ENCODE data around the gene ADRA2C. TPM values are rescaled to one million over a fixed set of nuclear protein-coding genes. Genes with fewer than 3 reads are reported as not detected.
A peak's percentile ranks its signal among the peaks of the same experiment; 100 is the strongest.

Gene ADRA2C
- total and polyA plus RNA-seq, 2 of the 13 experiments (the other 11 are each of a cell fraction or from before 2014, with no cell fraction given), result 15.4 to 69.7 TPM

GRCh38 chr4:3803475-3803847, 37.3 kb downstream of the ADRA2C start (continued):
- TF ChIP-seq ZNF263 (CRISPR knock-in tag; IDR thresholded peaks at IDR 0.05) (no peak), SSRP1 (CRISPR knock-in tag; IDR thresholded peaks at IDR 0.05) (no peak), SOX5 (CRISPR knock-in tag; IDR thresholded peaks at IDR 0.05; ENCODE audit: borderline replicate concordance) (no peak), ZNF589 (CRISPR knock-in tag; conservative IDR thresholded peaks at IDR 0.05) (no peak), BORCS8-MEF2B (CRISPR knock-in tag; IDR thresholded peaks at IDR 0.05) (no peak), ZNF777 (CRISPR knock-in tag; IDR thresholded peaks at IDR 0.05) (peak; percentile 88), SIX1 (CRISPR knock-in tag; IDR thresholded peaks at IDR 0.05; ENCODE audit: borderline replicate concordance) (no peak), SNAPC2 (CRISPR knock-in tag; IDR thresholded peaks at IDR 0.05) (no peak), GFI1 (CRISPR knock-in tag; IDR thresholded peaks at IDR 0.05; ENCODE audit: borderline replicate concordance) (peak; percentile 44; the same call in 1 of the 2 replicates), ASH2L (IDR thresholded peaks at IDR 0.05; ENCODE audit: insufficient read length, low read depth, low read length) (no peak), GMEB1 (CRISPR knock-in tag; IDR thresholded peaks at IDR 0.05; ENCODE audit: borderline replicate concordance) (peak; percentile 24; the same call in 1 of the 2 replicates), HOXA7 (CRISPR knock-in tag; IDR thresholded peaks at IDR 0.05) (no peak), IKZF5 (CRISPR knock-in tag; IDR thresholded peaks at IDR 0.05) (0 out of 2 replicates have a peak, but pooled peaks have one; percentile 43), KLF9 (CRISPR knock-in tag; IDR thresholded peaks at IDR 0.05; ENCODE audit: low read depth) (no peak), CTCF (CRISPR knock-in tag; IDR thresholded peaks at IDR 0.05) (no peak; the same call in 1 of the 2 replicates), ZNF710 (CRISPR knock-in tag; IDR thresholded peaks at IDR 0.05; ENCODE audit: borderline replicate concordance) (no peak), SYNCRIP (IDR thresholded peaks at IDR 0.05; ENCODE audit: insufficient read depth, low read depth, low read length) (no peak), TBL1XR1 (IDR thresholded peaks at IDR 0.05; ENCODE audit: borderline replicate concordance, low read length, partially characterized antibody) (no peak), ZNF652 (CRISPR knock-in tag; IDR thresholded peaks at IDR 0.05; ENCODE audit: borderline replicate concordance, low read depth) (no peak), PAWR (CRISPR knock-in tag; IDR thresholded peaks at IDR 0.05; ENCODE audit: borderline replicate concordance) (no peak), ZKSCAN5 (CRISPR knock-in tag; IDR thresholded peaks at IDR 0.05) (no peak), ZNF337 (CRISPR knock-in tag; IDR thresholded peaks at IDR 0.05; ENCODE audit: borderline replicate concordance, low read depth) (no peak), ETV5 (CRISPR knock-in tag; IDR thresholded peaks at IDR 0.05; ENCODE audit: borderline replicate concordance) (0 out of 2 replicates have a peak, but pooled peaks have one; percentile 0), NKX3-1 (CRISPR knock-in tag; IDR thresholded peaks at IDR 0.05) (no peak), RBM22 (optimal IDR thresholded peaks at IDR 0.05; ENCODE audit: low read length) (no peak), MZF1 (CRISPR knock-in tag; IDR thresholded peaks at IDR 0.05; ENCODE audit: borderline replicate concordance) (no peak)

Measured in HepG2 (cell line).